OCI-LY7 (cell line): Measurements from ENCODE around the gene SPTSSA.

ENCODE experiments used
- CTCF ChIP-seq: fragments of 200-600 bp; sonication (generic); conservative IDR thresholded peaks from 2 replicates; pipeline ENCODE4 v1.5.1; 2014; ENCODE audit warnings: mild to moderate bottlenecking, antibody characterized with exemption, low read length, moderate library complexity, mixed read lengths
- EZH2phosphoT487 ChIP-seq: fragments of 200-600 bp; sonication (generic); IDR thresholded peaks from 2 replicates; pipeline ENCODE4 v1.6.1; 2018; ENCODE audit warnings: low read depth, borderline replicate concordance, mild to moderate bottlenecking, mixed run types, antibody characterized with exemption, low read length, moderate library complexity, mixed read lengths

- no peak for TF ChIP-seq CTCF
- TF ChIP-seq EZH2phosphoT487, result no peak
Measured at GRCh38 chr14:34462132-34462893, at the start of gene SPTSSA.
